ENCODE data around the gene CCDC172. TPM values are rescaled to one million over a fixed set of nuclear protein-coding genes. Genes with fewer than 3 reads are reported as not detected.

Gene CCDC172
- total RNA-seq, 1 donor from 2014 or later = not detected

DNA sequence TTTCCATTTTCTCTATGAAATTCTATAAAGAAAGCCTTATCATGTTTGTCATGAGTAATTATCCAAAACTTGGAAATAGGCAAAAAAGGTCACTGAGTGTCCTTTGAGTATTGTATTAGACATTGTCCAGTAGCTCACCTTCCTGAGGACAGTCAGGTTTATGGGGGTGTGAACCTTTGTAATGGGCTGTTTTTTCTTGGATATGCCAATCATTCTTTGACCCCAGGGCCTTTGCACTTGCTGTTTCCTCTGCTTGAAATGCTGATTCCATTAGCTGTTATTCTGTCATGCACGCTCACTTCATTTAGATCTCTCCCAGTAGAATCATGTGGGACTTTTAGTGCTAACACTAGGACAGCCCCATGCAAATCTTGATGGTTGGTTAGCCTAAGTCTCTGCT, 4.9 kb downstream of the CCDC172 start:
- Histone ChIP-seq H3K36me3 (ENCODE audit: control insufficient read depth in 3 of 3, insufficient read depth in 3 of 3, low read length in 3 of 3) (no peaks in the 10 kb centered on the region), H3K27me3 (ENCODE audit: control insufficient read depth in 3 of 3, insufficient read depth in 3 of 3, low read length in 3 of 3) (peaks cover 0 to 9% (median 0%) of the 10 kb centered on the region in 3 donors), H3K9me3 (ENCODE audit: control insufficient read depth in 3 of 3, low read length in 3 of 3) (no peaks in the 10 kb centered on the region), H3K4me3 (ENCODE audit: low read length in 3 of 3) (no peak overlapping the region), H3K27ac (ENCODE audit: low read depth, low read length) (no peak overlapping the region), H3K9ac (ENCODE audit: low read depth in 1 of 3, low read length in 3 of 3) (no peak overlapping the region), H3K4me1 (ENCODE audit: control insufficient read depth in 3 of 3, insufficient read depth in 3 of 3, low read length in 3 of 3) (no peaks in the 10 kb centered on the region)

- Histone ChIP-seq H3K4me1 (ENCODE audit: control insufficient read depth in 3 of 3, insufficient read depth in 3 of 3, low read length in 3 of 3) (no peaks in the 10 kb centered on the region), H3K36me3 (ENCODE audit: control insufficient read depth in 3 of 3, insufficient read depth in 3 of 3, low read length in 3 of 3) (no peaks in the 10 kb centered on the region), H3K9me3 (ENCODE audit: control insufficient read depth in 3 of 3, low read length in 3 of 3) (no peaks in the 10 kb centered on the region), H3K4me3 (ENCODE audit: low read length in 3 of 3) (no peak overlapping the region), H3K9ac (ENCODE audit: low read depth in 1 of 3, low read length in 3 of 3) (no peak overlapping the region), H3K27ac (ENCODE audit: low read depth, low read length) (no peak overlapping the region), H3K27me3 (ENCODE audit: control insufficient read depth in 3 of 3, insufficient read depth in 3 of 3, low read length in 3 of 3) (no peaks in the 10 kb centered on the region)
Measured at GRCh38 chr10:116331815-116332214, 7.6 kb downstream of the CCDC172 start.

DNA sequence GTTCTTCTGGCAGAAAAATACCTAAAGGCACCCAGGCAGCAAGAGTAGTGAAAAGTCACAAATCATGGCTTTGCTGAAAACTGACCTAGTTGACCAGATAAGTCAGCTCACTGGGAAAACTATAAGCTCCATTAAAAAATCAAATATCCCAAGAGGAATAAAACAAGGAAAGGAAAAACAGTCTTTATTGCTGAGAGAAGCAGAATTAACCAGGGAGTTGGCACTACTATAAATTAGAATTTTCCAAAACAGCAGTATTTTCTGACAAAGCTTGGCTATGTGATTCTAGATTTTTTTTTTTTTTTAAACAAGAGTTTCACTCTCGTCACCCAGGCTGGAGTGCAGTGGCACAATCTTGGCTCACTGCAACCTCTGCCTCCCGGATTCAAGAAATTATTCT, 12.6 kb downstream of the CCDC172 start:
- no peak overlapping the region for H3K4me3 ChIP-seq (ENCODE audit: low read length in 3 of 3)
- H3K27ac ChIP-seq (ENCODE audit: low read depth, low read length) = no peak overlapping the region
- H3K4me1 ChIP-seq (ENCODE audit: control insufficient read depth in 3 of 3, insufficient read depth in 3 of 3, low read length in 3 of 3) = no peaks in the 10 kb centered on the region
- no peaks in the 10 kb centered on the region for H3K9me3 ChIP-seq (ENCODE audit: control insufficient read depth in 3 of 3, low read length in 3 of 3)
- no peaks in the 10 kb centered on the region for H3K27me3 ChIP-seq (ENCODE audit: control insufficient read depth in 3 of 3, insufficient read depth in 3 of 3, low read length in 3 of 3)
- H3K36me3 ChIP-seq (ENCODE audit: control insufficient read depth in 3 of 3, insufficient read depth in 3 of 3, low read length in 3 of 3) = no peaks in the 10 kb centered on the region
- no peak overlapping the region for H3K9ac ChIP-seq (ENCODE audit: low read depth in 1 of 3, low read length in 3 of 3)

DNA sequence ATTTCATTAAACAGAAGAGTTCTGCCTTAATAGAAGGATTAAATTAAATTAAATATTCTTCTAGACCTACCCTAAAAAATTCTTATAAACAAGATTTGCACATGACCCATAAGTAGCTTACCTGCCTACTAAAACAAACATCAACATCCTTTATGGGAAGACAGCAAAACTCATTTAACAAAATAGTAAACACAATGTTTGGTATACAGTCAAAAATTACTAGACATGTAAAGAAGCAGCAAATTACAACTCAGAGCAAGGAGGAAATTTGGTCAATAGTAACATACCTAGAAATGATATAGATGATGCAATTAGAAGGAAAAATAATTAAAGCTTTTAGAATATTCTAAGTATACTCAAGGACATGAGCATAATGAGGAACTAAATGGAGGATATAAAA, 27.9 kb downstream of the CCDC172 start:
- H3K27me3 ChIP-seq (ENCODE audit: control insufficient read depth in 3 of 3, insufficient read depth in 3 of 3, low read length in 3 of 3) = no peaks in the 10 kb centered on the region
- H3K9ac ChIP-seq (ENCODE audit: low read depth in 1 of 3, low read length in 3 of 3) = no peak overlapping the region
- no peaks in the 10 kb centered on the region for H3K36me3 ChIP-seq (ENCODE audit: control insufficient read depth in 3 of 3, insufficient read depth in 3 of 3, low read length in 3 of 3)
- no peak overlapping the region for H3K4me3 ChIP-seq (ENCODE audit: low read length in 3 of 3)
- H3K9me3 ChIP-seq (ENCODE audit: control insufficient read depth in 3 of 3, low read length in 3 of 3) = no peaks in the 10 kb centered on the region
- H3K27ac ChIP-seq (ENCODE audit: low read depth, low read length) = no peak overlapping the region
- H3K4me1 ChIP-seq (ENCODE audit: control insufficient read depth in 3 of 3, insufficient read depth in 3 of 3, low read length in 3 of 3) = no peaks in the 10 kb centered on the region

- H3K9me3 ChIP-seq (ENCODE audit: control insufficient read depth in 3 of 3, low read length in 3 of 3) = no peaks in the 10 kb centered on the region
- no peak overlapping the region for H3K27ac ChIP-seq (ENCODE audit: low read depth, low read length)
- H3K9ac ChIP-seq (ENCODE audit: low read depth in 1 of 3, low read length in 3 of 3) = no peak overlapping the region
- H3K27me3 ChIP-seq (ENCODE audit: control insufficient read depth in 3 of 3, insufficient read depth in 3 of 3, low read length in 3 of 3) = no peaks in the 10 kb centered on the region
- H3K4me3 ChIP-seq (ENCODE audit: low read length in 3 of 3) = no peak overlapping the region
- H3K36me3 ChIP-seq (ENCODE audit: control insufficient read depth in 3 of 3, insufficient read depth in 3 of 3, low read length in 3 of 3) = no peaks in the 10 kb centered on the region
- no peaks in the 10 kb centered on the region for H3K4me1 ChIP-seq (ENCODE audit: control insufficient read depth in 3 of 3, insufficient read depth in 3 of 3, low read length in 3 of 3)
Measured at GRCh38 chr10:116353817-116354216, 29.6 kb downstream of the CCDC172 start.

DNA sequence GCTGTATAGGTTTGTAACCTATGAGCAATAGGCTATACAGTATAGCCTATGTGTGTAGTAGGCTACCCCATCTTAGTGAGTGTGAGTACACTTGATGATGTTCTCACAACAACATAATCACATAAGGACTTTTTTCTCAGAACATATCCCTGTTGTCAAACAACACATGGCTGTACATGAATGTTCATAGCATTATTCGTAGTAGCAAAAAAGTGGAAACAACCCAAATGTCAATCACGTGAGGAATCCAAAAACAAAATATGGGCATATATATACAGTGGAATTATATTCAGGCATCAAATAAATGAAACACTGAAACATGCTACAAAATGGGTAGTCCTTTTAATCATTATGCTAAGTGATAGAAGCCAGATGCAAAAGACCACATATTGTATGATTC, 31.1 kb downstream of the CCDC172 start:
- H3K9me3 ChIP-seq (ENCODE audit: control insufficient read depth in 3 of 3, low read length in 3 of 3) = no peaks in the 10 kb centered on the region
- H3K27me3 ChIP-seq (ENCODE audit: control insufficient read depth in 3 of 3, insufficient read depth in 3 of 3, low read length in 3 of 3) = no peaks in the 10 kb centered on the region
- no peak overlapping the region for H3K4me3 ChIP-seq (ENCODE audit: low read length in 3 of 3)
- H3K27ac ChIP-seq (ENCODE audit: low read depth, low read length) = no peak overlapping the region
- no peaks in the 10 kb centered on the region for H3K4me1 ChIP-seq (ENCODE audit: control insufficient read depth in 3 of 3, insufficient read depth in 3 of 3, low read length in 3 of 3)
- H3K9ac ChIP-seq (ENCODE audit: low read depth in 1 of 3, low read length in 3 of 3) = no peak overlapping the region
- H3K36me3 ChIP-seq (ENCODE audit: control insufficient read depth in 3 of 3, insufficient read depth in 3 of 3, low read length in 3 of 3) = no peaks in the 10 kb centered on the region

DNA sequence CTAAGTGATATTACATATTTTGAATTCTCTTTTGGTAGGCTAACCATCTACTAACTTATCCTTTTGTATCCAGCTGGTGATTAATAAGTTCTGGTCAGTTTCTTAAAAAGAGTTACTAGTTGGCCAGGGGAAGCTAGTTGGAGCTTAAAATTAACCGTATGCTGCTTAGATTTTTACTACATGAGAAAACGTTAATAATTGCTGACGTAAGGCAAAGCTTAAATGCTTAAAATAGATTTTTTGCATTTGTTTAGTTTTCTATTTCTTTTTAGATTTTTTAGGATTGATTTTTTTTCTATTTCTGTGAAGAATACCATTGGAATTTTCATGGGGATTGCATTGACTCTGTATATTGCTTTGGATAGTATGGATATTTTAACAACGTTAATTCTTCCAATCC, 32.6 kb downstream of the CCDC172 start:
- Histone ChIP-seq H3K27me3 (ENCODE audit: control insufficient read depth in 3 of 3, insufficient read depth in 3 of 3, low read length in 3 of 3) (no peaks in the 10 kb centered on the region), H3K4me3 (ENCODE audit: low read length in 3 of 3) (no peak overlapping the region), H3K4me1 (ENCODE audit: control insufficient read depth in 3 of 3, insufficient read depth in 3 of 3, low read length in 3 of 3) (no peaks in the 10 kb centered on the region), H3K9ac (ENCODE audit: low read depth in 1 of 3, low read length in 3 of 3) (no peak overlapping the region), H3K36me3 (ENCODE audit: control insufficient read depth in 3 of 3, insufficient read depth in 3 of 3, low read length in 3 of 3) (no peaks in the 10 kb centered on the region), H3K9me3 (ENCODE audit: control insufficient read depth in 3 of 3, low read length in 3 of 3) (no peaks in the 10 kb centered on the region), H3K27ac (ENCODE audit: low read depth, low read length) (no peak overlapping the region)

DNA sequence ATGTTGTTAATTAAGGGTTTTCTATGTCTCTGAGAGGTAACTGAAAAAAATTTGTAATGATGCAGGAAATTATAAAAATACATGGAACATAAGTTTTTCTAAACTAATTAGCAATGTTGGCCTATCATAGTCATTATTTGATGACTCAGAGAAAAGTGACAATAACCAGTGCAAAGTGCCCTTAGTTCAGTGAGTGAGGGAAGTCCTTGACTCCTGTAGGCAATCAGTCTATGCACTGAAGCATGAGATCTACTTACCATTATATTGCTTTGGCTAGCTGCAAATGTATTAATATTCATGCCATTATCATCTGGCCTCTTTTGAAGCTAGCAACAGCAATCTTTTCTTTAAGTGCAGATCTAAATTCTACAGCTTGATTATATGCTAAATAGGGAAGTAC, 40.6 kb downstream of the CCDC172 start:
- no peaks in the 10 kb centered on the region for H3K4me1 ChIP-seq (ENCODE audit: control insufficient read depth in 3 of 3, insufficient read depth in 3 of 3, low read length in 3 of 3)
- H3K4me3 ChIP-seq (ENCODE audit: low read length in 3 of 3) = no peak overlapping the region
- no peaks in the 10 kb centered on the region for H3K36me3 ChIP-seq (ENCODE audit: control insufficient read depth in 3 of 3, insufficient read depth in 3 of 3, low read length in 3 of 3)
- no peaks in the 10 kb centered on the region for H3K9me3 ChIP-seq (ENCODE audit: control insufficient read depth in 3 of 3, low read length in 3 of 3)
- H3K27ac ChIP-seq (ENCODE audit: low read depth, low read length) = no peak overlapping the region
- no peaks in the 10 kb centered on the region for H3K27me3 ChIP-seq (ENCODE audit: control insufficient read depth in 3 of 3, insufficient read depth in 3 of 3, low read length in 3 of 3)
- no peak overlapping the region for H3K9ac ChIP-seq (ENCODE audit: low read depth in 1 of 3, low read length in 3 of 3)

DNA sequence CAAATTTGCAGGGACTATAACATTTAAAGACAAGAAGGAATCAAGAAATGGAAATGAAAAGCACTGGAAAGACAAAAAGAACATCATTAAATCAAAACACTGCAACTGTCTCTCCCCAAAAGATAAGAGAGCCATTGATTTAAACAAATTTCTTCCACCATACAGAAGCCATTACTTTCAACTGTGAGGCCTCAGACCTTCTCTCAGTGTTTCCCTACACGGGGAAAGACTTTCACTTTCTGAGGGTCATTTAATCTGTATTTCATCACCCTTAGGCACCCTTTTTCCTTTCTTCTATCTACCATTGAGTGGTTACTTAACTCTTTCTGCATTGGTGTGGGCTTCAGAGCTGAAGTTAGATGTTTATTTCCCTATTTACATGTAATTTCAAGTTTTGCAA, 47.5 kb downstream of the CCDC172 start:
- Histone ChIP-seq H3K9me3 (ENCODE audit: control insufficient read depth in 3 of 3, low read length in 3 of 3) (no peaks in the 10 kb centered on the region), H3K27ac (ENCODE audit: low read depth, low read length) (no peak overlapping the region), H3K36me3 (ENCODE audit: control insufficient read depth in 3 of 3, insufficient read depth in 3 of 3, low read length in 3 of 3) (no peaks in the 10 kb centered on the region), H3K4me3 (ENCODE audit: low read length in 3 of 3) (no peak overlapping the region), H3K9ac (ENCODE audit: low read depth in 1 of 3, low read length in 3 of 3) (no peak overlapping the region), H3K4me1 (ENCODE audit: control insufficient read depth in 3 of 3, insufficient read depth in 3 of 3, low read length in 3 of 3) (no peaks in the 10 kb centered on the region), H3K27me3 (ENCODE audit: control insufficient read depth in 3 of 3, insufficient read depth in 3 of 3, low read length in 3 of 3) (no peaks in the 10 kb centered on the region)

- Histone ChIP-seq H3K27me3 (ENCODE audit: control insufficient read depth in 3 of 3, insufficient read depth in 3 of 3, low read length in 3 of 3) (no peaks in the 10 kb centered on the region), H3K27ac (ENCODE audit: low read depth, low read length) (no peak overlapping the region)
Measured at GRCh38 chr10:116382290-116382689, 58.0 kb downstream of the CCDC172 start.

GRCh38 chr10:116385311-116385710, 61.1 kb downstream of the CCDC172 start:
- Histone ChIP-seq H3K4me3 (ENCODE audit: low read length in 3 of 3) (no peak overlapping the region), H3K27ac (ENCODE audit: low read depth, low read length) (no peak overlapping the region), H3K4me1 (ENCODE audit: control insufficient read depth in 3 of 3, insufficient read depth in 3 of 3, low read length in 3 of 3) (no peaks in the 10 kb centered on the region), H3K9me3 (ENCODE audit: control insufficient read depth in 3 of 3, low read length in 3 of 3) (no peaks in the 10 kb centered on the region), H3K36me3 (ENCODE audit: control insufficient read depth in 3 of 3, insufficient read depth in 3 of 3, low read length in 3 of 3) (no peaks in the 10 kb centered on the region), H3K27me3 (ENCODE audit: control insufficient read depth in 3 of 3, insufficient read depth in 3 of 3, low read length in 3 of 3) (no peaks in the 10 kb centered on the region), H3K9ac (ENCODE audit: low read depth in 1 of 3, low read length in 3 of 3) (no peak overlapping the region)

More at GRCh38 chr10:116382290-116382689, 58.0 kb downstream of the CCDC172 start:
- Histone ChIP-seq H3K4me1 (ENCODE audit: control insufficient read depth in 3 of 3, insufficient read depth in 3 of 3, low read length in 3 of 3) (no peaks in the 10 kb centered on the region), H3K9me3 (ENCODE audit: control insufficient read depth in 3 of 3, low read length in 3 of 3) (no peaks in the 10 kb centered on the region), H3K9ac (ENCODE audit: low read depth in 1 of 3, low read length in 3 of 3) (no peak overlapping the region), H3K36me3 (ENCODE audit: control insufficient read depth in 3 of 3, insufficient read depth in 3 of 3, low read length in 3 of 3) (no peaks in the 10 kb centered on the region), H3K4me3 (ENCODE audit: low read length in 3 of 3) (no peak overlapping the region)

Measured in skeletal muscle tissue (tissue), 4 donors.